CD4-positive, alpha-beta memory T cell (primary cell): ENCODE results near the gene COLQ. TPM values are rescaled to one million over a fixed set of nuclear protein-coding genes. Genes with fewer than 3 reads are reported as not detected.

Experiments
- CTCF ChIA-PET: fragments of 350-600 bp; sonication (Branson Sonifier 250); formaldehyde crosslinking; loops from one replicate; lab custom pipeline; 2021; ENCODE audit warnings: inconsistent platforms; ENCODE audit not compliant: partially characterized antibody; lab: Charles Lee
- POLR2A ChIA-PET: fragments of 350-600 bp; sonication (Branson Sonifier 250); formaldehyde crosslinking; loops from one replicate; lab custom pipeline; 2021; ENCODE audit not compliant: partially characterized antibody; lab: Charles Lee
- DNase-seq, 5 donors: peaks; one replicate each; pipeline versions ENCODE4 v3.0.0 to v3.0.0-alpha.2; 2020 to 2022; ENCODE audit warnings: mixed read lengths in 1 of 5
- H3K27ac ChIP-seq: one replicate; pipeline ENCODE4 v1.7.0; 2013; ENCODE audit warnings: low read depth, low read length
- H3K27me3 ChIP-seq: 2 replicates; pipeline ENCODE4 v1.7.0; 2013; ENCODE audit warnings: mild to moderate bottlenecking, low read length, moderate library complexity; ENCODE audit not compliant: insufficient read depth
- H3K36me3 ChIP-seq: 2 replicates; pipeline ENCODE4 v1.7.0; 2013; ENCODE audit warnings: mild to moderate bottlenecking, low read length, moderate library complexity; ENCODE audit not compliant: insufficient read depth
- H3K4me1 ChIP-seq: 2 replicates; pipeline ENCODE4 v1.7.0; 2013; ENCODE audit warnings: mild to moderate bottlenecking, low read length, moderate library complexity; ENCODE audit not compliant: insufficient read depth
- H3K4me3 ChIP-seq, 2 donors: one replicate each; pipeline ENCODE4 v1.7.0; 2013; ENCODE audit warnings: low read length in 2 of 2, mild to moderate bottlenecking in 1 of 2
- H3K9me3 ChIP-seq, 2 donors: one replicate each; pipeline ENCODE4 v1.7.0; 2013; ENCODE audit warnings: low read length in 2 of 2, control low read depth in 1 of 2; ENCODE audit not compliant: control insufficient read depth in 1 of 2
- H3K27ac Mint-ChIP-seq, 7 donors: one replicate each; pipeline ENCODE4 v1.8.0; 2020 to 2021; ENCODE audit warnings: mixed read lengths in 7 of 7, mild to moderate bottlenecking in 6 of 7, inconsistent platforms in 3 of 7, moderate library complexity in 3 of 7
- H3K27me3 Mint-ChIP-seq, 2 donors: one replicate each; pipeline ENCODE4 v1.8.0; 2020 to 2021; ENCODE audit warnings: mixed read lengths in 2 of 2
- H3K36me3 Mint-ChIP-seq, 2 donors: one replicate each; pipeline ENCODE4 v1.8.0; 2020 to 2021; ENCODE audit warnings: mixed read lengths in 2 of 2, inconsistent platforms in 1 of 2, mild to moderate bottlenecking in 1 of 2
- H3K4me1 Mint-ChIP-seq, 4 donors: one replicate each; pipeline ENCODE4 v1.8.0; 2020 to 2021; ENCODE audit warnings: mixed read lengths in 4 of 4, mild to moderate bottlenecking in 1 of 4
- H3K4me3 Mint-ChIP-seq, 8 donors: one replicate each; pipeline ENCODE4 v1.8.0; 2020 to 2021; ENCODE audit warnings: mixed read lengths in 8 of 8, mild to moderate bottlenecking in 7 of 8, moderate library complexity in 6 of 8, inconsistent platforms in 3 of 8
- H3K9me3 Mint-ChIP-seq, 8 donors: one replicate each; pipeline ENCODE4 v1.8.0; 2020 to 2021; ENCODE audit warnings: mixed read lengths in 8 of 8, mild to moderate bottlenecking in 5 of 8, inconsistent platforms in 3 of 8, moderate library complexity in 1 of 8
- intact Hi-C: fragments of 100-400 bp; cut with micrococcal nuclease; formaldehyde crosslinking; loops from one replicate; pipeline ENCODE4 v1.15.1; 2023
- polyA plus RNA-seq, 2 donors: library from polyadenylated mRNA; unstranded; fragments of 300-500 nt; fragmentation: Illumina TruSeq; gene quantifications; one replicate each; pipeline ENCODE4 v1.2.3, GENCODE V29; 2021
- total RNA-seq, 2 experiments: library from RNA; stranded (reverse); gene quantifications; one replicate each; pipeline ENCODE4 v1.2.3, GENCODE V29; 2021

Gene COLQ
- 1 to 10 TPM; 6.1 to 6.3 TPM for total RNA-seq
- 1 to 10 TPM; 2.8 to 9.7 TPM for polyA plus RNA-seq

GRCh38 chr3:15521573-15521965 lies at the start of gene COLQ:
Gene COLQ, minus strand, starts transcription at chr3:15521706. Its CDS starts 81 bp downstream, at chr3:15521625.
- H3K9me3 ChIP-seq, result no peaks in the 10 kb centered on the region
- no peaks in the 10 kb centered on the region for H3K36me3 ChIP-seq
- peaks cover 14 to 35% (median 20%) of the 10 kb centered on the region in 4 donors for H3K4me1 Mint-ChIP-seq
- intact Hi-C loops, result no loop called here
- CTCF ChIA-PET, result interaction anchor here (0.6 to 1.4 kb wide), 2 partner anchors 35 to 457 kb away, joined by 3 read pairs; partner anchors contain the start of gene MRPS25
- no peaks in the 10 kb centered on the region for H3K27me3 ChIP-seq
- no peaks in the 10 kb centered on the region for H3K27me3 Mint-ChIP-seq
- no peaks in the 10 kb centered on the region for H3K9me3 Mint-ChIP-seq
- peak within 1 kb of the TSS; percentile 81 to 89 (median 84) for H3K4me3 Mint-ChIP-seq
- peak within 1 kb of the TSS; percentile 29 to 88 (median 66) for H3K27ac Mint-ChIP-seq
- H3K27ac ChIP-seq, result no peak within 1 kb of the TSS
- POLR2A ChIA-PET, result no interaction called here
- H3K36me3 Mint-ChIP-seq, result no peaks in the 10 kb centered on the region
- no peak within 1 kb of the TSS for H3K4me3 ChIP-seq
- no peak for DNase-seq
- H3K4me1 ChIP-seq, result peaks cover 7% of the 10 kb centered on the region

GRCh38 chr3:15563190-15563589 lies 41.7 kb upstream of the COLQ start:
- Histone ChIP-seq H3K27ac (no peak overlapping the region), H3K36me3 (peaks cover 40% of the 10 kb centered on the region), H3K4me1 (no peaks in the 10 kb centered on the region), H3K9me3 (no peaks in the 10 kb centered on the region), H3K27me3 (no peaks in the 10 kb centered on the region), H3K4me3 (no peak overlapping the region)
- peaks cover 5 to 7% (median 6%) of the 10 kb centered on the region in 4 donors for H3K4me1 Mint-ChIP-seq
- H3K36me3 Mint-ChIP-seq, result peaks cover 38 to 69% of the 10 kb centered on the region in 2 donors
- H3K27ac Mint-ChIP-seq, result peak overlapping the region in 4 of 7 donors; percentile 3 to 77 (median 18)
- H3K4me3 Mint-ChIP-seq, result no peak overlapping the region
- POLR2A ChIA-PET, result no interaction called here
- no peak for DNase-seq
- H3K9me3 Mint-ChIP-seq, result no peaks in the 10 kb centered on the region
- H3K27me3 Mint-ChIP-seq, result no peaks in the 10 kb centered on the region
- CTCF ChIA-PET, result no interaction called here
- intact Hi-C loops, result no loop called here

DNA sequence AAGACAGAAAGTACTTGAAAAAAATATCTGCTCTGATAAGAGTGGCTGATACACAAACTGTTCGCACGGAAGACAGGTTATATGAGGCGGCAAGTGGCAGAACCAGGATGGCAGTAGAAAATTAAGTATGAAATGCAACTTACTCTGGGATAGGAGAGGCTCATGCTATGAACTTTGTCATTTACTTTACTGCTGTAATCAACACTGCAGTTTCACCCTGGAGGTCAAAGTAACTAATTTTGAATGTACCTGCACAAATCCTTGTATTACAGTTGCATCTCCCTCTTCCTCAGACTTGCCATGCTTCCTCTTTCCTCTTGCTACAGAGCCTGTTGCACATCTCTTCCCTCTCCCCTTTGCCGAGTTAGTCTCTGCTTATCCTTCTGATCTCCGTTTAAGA lies 41.1 kb upstream of the COLQ start:
- intact Hi-C loops, result no loop called here
- Histone ChIP-seq H3K27ac (no peak overlapping the region), H3K4me1 (peaks cover 3% of the 10 kb centered on the region), H3K9me3 (no peaks in the 10 kb centered on the region), H3K4me3 (no peak overlapping the region), H3K27me3 (no peaks in the 10 kb centered on the region), H3K36me3 (peaks cover 34% of the 10 kb centered on the region)
- H3K9me3 Mint-ChIP-seq, result no peaks in the 10 kb centered on the region
- ChIA-PET POLR2A (no interaction called here), CTCF (no interaction called here)
- H3K36me3 Mint-ChIP-seq, result peaks cover 32 to 67% of the 10 kb centered on the region in 2 donors
- no peak for DNase-seq
- peak overlapping the region in 3 of 7 donors; percentile 8 to 16 (median 10) for H3K27ac Mint-ChIP-seq
- H3K4me3 Mint-ChIP-seq, result no peak overlapping the region
- H3K4me1 Mint-ChIP-seq, result peaks cover 6 to 7% (median 6%) of the 10 kb centered on the region in 4 donors
- no peaks in the 10 kb centered on the region for H3K27me3 Mint-ChIP-seq

GRCh38 chr3:15558581-15558980 lies 37.1 kb upstream of the COLQ start:
- intact Hi-C loops, result loop anchor here (5.0 kb wide), 1 partner anchor 226 kb away; the partner anchor contains the start of gene SH3BP5
- Histone ChIP-seq H3K27me3 (no peaks in the 10 kb centered on the region), H3K4me3 (no peak overlapping the region), H3K27ac (no peak overlapping the region), H3K36me3 (peaks cover 27% of the 10 kb centered on the region), H3K9me3 (no peaks in the 10 kb centered on the region), H3K4me1 (peaks cover 19% of the 10 kb centered on the region)
- ChIA-PET CTCF (interaction anchor here (0.6 to 3.8 kb wide), 7 partner anchors 26 to 357 kb away, joined by 3 to 43 read pairs (median 5); no protein-coding TSS in a partner anchor), POLR2A (no interaction called here)
- Mint-ChIP-seq H3K4me3 (no peak overlapping the region), H3K27ac (no peak overlapping the region), H3K36me3 (peaks cover 21 to 41% of the 10 kb centered on the region in 2 donors), H3K9me3 (no peaks in the 10 kb centered on the region), H3K4me1 (peaks cover 17 to 23% (median 20%) of the 10 kb centered on the region in 4 donors), H3K27me3 (no peaks in the 10 kb centered on the region)
- no peak for DNase-seq

- Mint-ChIP-seq H3K9me3 (no peaks in the 10 kb centered on the region), H3K36me3 (peaks cover 12 to 35% of the 10 kb centered on the region in 2 donors), H3K27me3 (no peaks in the 10 kb centered on the region), H3K4me1 (peaks cover 17 to 23% (median 20%) of the 10 kb centered on the region in 4 donors), H3K27ac (peak overlapping the region; percentile 5 to 75 (median 62)), H3K4me3 (peak overlapping the region in 2 of 8 donors; percentile 9 to 59)
- peaks cover 17% of the 10 kb centered on the region for H3K36me3 ChIP-seq
- H3K27ac ChIP-seq, result no peak overlapping the region
- no peak overlapping the region for H3K4me3 ChIP-seq
- ChIA-PET POLR2A (interaction anchor here (1.6 kb wide), 1 partner anchor 352 kb away, joined by 6 read pairs; the partner anchor contains the start of gene CAPN7), CTCF (interaction anchor here (0.6 to 3.8 kb wide), 18 partner anchors 11 to 440 kb away, joined by 3 to 43 read pairs (median 4); partner anchors contain the start of genes CAPN7 and COLQ)
- H3K9me3 ChIP-seq, result no peaks in the 10 kb centered on the region
- peaks cover 19% of the 10 kb centered on the region for H3K4me1 ChIP-seq
- intact Hi-C loops, result loop anchor here (1.0 to 5.0 kb wide), 4 partner anchors 130 to 449 kb away; partner anchors contain the start of genes EAF1, METTL6 and SH3BP5
- DNase-seq, result peak; percentile 67 to 82 (median 79)
- H3K27me3 ChIP-seq, result no peaks in the 10 kb centered on the region
These were observed 36.0 kb upstream of the COLQ start for GRCh38 chr3:15557511-15557946.

DNA sequence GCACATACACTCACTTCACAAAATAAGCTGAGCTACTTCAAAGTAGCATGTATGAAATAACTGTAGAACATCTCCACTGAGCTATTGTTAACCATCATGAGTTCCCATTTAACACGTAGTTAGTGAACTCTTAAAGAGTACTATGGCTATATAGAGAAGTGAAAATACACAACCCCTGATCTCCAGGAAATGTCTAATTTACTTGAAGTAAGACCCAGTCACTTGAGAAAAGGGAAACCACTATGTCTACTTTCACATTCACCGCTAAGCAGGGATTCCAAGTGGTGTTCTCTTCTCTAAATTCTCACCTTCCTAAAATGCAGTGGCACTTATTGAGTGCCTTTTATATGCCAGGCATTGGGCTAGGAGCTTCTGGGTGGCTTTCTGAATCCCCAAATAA lies 35.0 kb upstream of the COLQ start:
- Mint-ChIP-seq H3K36me3 (peaks cover 11 to 30% of the 10 kb centered on the region in 2 donors), H3K27ac (peak overlapping the region in 5 of 7 donors; percentile 29 to 83 (median 68)), H3K4me1 (peaks cover 17 to 23% (median 20%) of the 10 kb centered on the region in 4 donors), H3K27me3 (no peaks in the 10 kb centered on the region), H3K9me3 (no peaks in the 10 kb centered on the region), H3K4me3 (peak overlapping the region in 5 of 8 donors; percentile 16 to 81 (median 58))
- Histone ChIP-seq H3K27ac (no peak overlapping the region), H3K4me3 (no peak overlapping the region), H3K27me3 (no peaks in the 10 kb centered on the region), H3K36me3 (peaks cover 9% of the 10 kb centered on the region), H3K4me1 (peaks cover 19% of the 10 kb centered on the region), H3K9me3 (no peaks in the 10 kb centered on the region)
- intact Hi-C loops, result loop anchor here (2.0 to 5.0 kb wide), 2 partner anchors 224 to 448 kb away; partner anchors contain the start of gene SH3BP5
- ChIA-PET POLR2A (interaction anchor here (0.8 to 1.6 kb wide), 2 partner anchors 62 to 351 kb away, joined by 3 to 6 read pairs; partner anchors contain the start of gene CAPN7), CTCF (interaction anchor here (0.6 to 3.8 kb wide), 20 partner anchors 10 to 562 kb away, joined by 3 to 43 read pairs (median 4); partner anchors contain the start of genes CAPN7 and COLQ)
- peak in 1 of 5 donors; percentile 13 for DNase-seq

GRCh38 chr3:15553749-15554148 lies 32.2 kb upstream of the COLQ start:
- peaks cover 17 to 23% (median 20%) of the 10 kb centered on the region in 4 donors for H3K4me1 Mint-ChIP-seq
- intact Hi-C loops, result no loop called here
- CTCF ChIA-PET, result interaction anchor here (1.6 kb wide), 1 partner anchor 286 kb away, joined by 4 read pairs; no protein-coding TSS in a partner anchor

More at GRCh38 chr3:15553749-15554148, 32.2 kb upstream of the COLQ start:
- H3K9me3 Mint-ChIP-seq, result peaks cover 0 to 2% (median 0%) of the 10 kb centered on the region in 8 donors
- no peak for DNase-seq
- H3K4me3 Mint-ChIP-seq, result no peak overlapping the region
- Histone ChIP-seq H3K9me3 (no peaks in the 10 kb centered on the region), H3K36me3 (no peaks in the 10 kb centered on the region), H3K4me1 (peaks cover 19% of the 10 kb centered on the region), H3K27ac (no peak overlapping the region), H3K4me3 (no peak overlapping the region), H3K27me3 (no peaks in the 10 kb centered on the region)
- POLR2A ChIA-PET, result no interaction called here
- H3K27me3 Mint-ChIP-seq, result no peaks in the 10 kb centered on the region
- H3K27ac Mint-ChIP-seq, result peak overlapping the region in 3 of 7 donors; percentile 34 to 82 (median 43)
- peaks cover 17 to 25% of the 10 kb centered on the region in 2 donors for H3K36me3 Mint-ChIP-seq
